WERI-Rb-1 (cell line): ENCODE data around the gene TSPEAR.

Experiments
- DNase-seq: peaks from one replicate; pipeline ENCODE4 v3.0.0-alpha.2; 2020
- H3K27ac ChIP-seq: fragments of 250-450 bp; sonication (Bioruptor Pico); 2 replicates; pipeline ENCODE4 v1.5.1; 2020; ENCODE audit warnings: mild to moderate bottlenecking, moderate library complexity
- H3K27me3 ChIP-seq: fragments of 250-450 bp; sonication (Bioruptor Pico); 2 replicates; pipeline ENCODE4 v1.5.1; 2021; ENCODE audit warnings: mild to moderate bottlenecking, low read depth, moderate library complexity; ENCODE audit not compliant: insufficient read depth, severe bottlenecking
- H3K36me3 ChIP-seq: fragments of 250-450 bp; sonication (Bioruptor Pico); 2 replicates; pipeline ENCODE4 v1.5.1; 2020; ENCODE audit warnings: mild to moderate bottlenecking, moderate library complexity
- H3K4me3 ChIP-seq: 2 replicates; pipeline ENCODE4 v1.5.1; 2011; ENCODE audit warnings: low read depth, mild to moderate bottlenecking, control low read depth, low read length
- H3K9me3 ChIP-seq: fragments of 250-450 bp; sonication (Bioruptor Pico); 2 replicates; pipeline ENCODE4 v1.5.1; 2021; ENCODE audit warnings: mild to moderate bottlenecking, moderate library complexity; ENCODE audit not compliant: severe bottlenecking
- TF ChIP-seq, protein P1 (sequence below): IDR thresholded peaks from 2 replicates; pipeline ENCODE4 v1.5.1; 2011; ENCODE audit warnings: low read depth, mild to moderate bottlenecking, control low read depth, inconsistent platforms, low read length

TSPEAR gene

GRCh38 chr21:44681152-44681551, 30.2 kb downstream of the TSPEAR start:
- TF ChIP-seq, protein P1, sequence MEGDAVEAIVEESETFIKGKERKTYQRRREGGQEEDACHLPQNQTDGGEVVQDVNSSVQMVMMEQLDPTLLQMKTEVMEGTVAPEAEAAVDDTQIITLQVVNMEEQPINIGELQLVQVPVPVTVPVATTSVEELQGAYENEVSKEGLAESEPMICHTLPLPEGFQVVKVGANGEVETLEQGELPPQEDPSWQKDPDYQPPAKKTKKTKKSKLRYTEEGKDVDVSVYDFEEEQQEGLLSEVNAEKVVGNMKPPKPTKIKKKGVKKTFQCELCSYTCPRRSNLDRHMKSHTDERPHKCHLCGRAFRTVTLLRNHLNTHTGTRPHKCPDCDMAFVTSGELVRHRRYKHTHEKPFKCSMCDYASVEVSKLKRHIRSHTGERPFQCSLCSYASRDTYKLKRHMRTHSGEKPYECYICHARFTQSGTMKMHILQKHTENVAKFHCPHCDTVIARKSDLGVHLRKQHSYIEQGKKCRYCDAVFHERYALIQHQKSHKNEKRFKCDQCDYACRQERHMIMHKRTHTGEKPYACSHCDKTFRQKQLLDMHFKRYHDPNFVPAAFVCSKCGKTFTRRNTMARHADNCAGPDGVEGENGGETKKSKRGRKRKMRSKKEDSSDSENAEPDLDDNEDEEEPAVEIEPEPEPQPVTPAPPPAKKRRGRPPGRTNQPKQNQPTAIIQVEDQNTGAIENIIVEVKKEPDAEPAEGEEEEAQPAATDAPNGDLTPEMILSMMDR, result no peak

DNA sequence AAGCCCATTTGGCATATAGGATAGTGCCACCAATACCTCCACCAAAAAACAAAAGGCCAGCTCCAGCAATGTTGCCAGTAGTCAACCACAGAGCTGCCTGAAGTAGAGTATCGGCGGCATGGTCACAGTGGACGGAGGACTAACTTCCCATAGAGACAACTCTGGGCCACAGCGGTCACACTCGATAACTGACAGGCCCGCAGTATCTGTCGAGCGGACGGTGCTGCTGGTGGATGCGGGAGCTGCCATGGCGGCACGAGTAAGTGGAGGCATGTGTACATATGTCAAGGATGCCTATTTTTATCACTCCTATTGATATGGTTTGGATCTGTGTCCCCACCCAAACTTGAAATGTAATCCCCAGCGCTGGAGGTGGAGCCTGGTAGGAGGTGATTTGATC, 33.5 kb downstream of the TSPEAR start:
- Histone ChIP-seq H3K27me3 (no peaks in the 10 kb centered on the region), H3K27ac (no peak overlapping the region), H3K36me3 (no peaks in the 10 kb centered on the region), H3K9me3 (peaks cover 5% of the 10 kb centered on the region), H3K4me3 (no peak overlapping the region)
- DNase-seq, result no peak
- TF ChIP-seq, protein P1, result no peak

More at GRCh38 chr21:44681152-44681551, 30.2 kb downstream of the TSPEAR start:
- Histone ChIP-seq H3K27me3 (no peaks in the 10 kb centered on the region), H3K4me3 (no peak overlapping the region), H3K9me3 (peaks cover 3% of the 10 kb centered on the region), H3K36me3 (no peaks in the 10 kb centered on the region), H3K27ac (no peak overlapping the region)
- DNase-seq, result no peak

DNA sequence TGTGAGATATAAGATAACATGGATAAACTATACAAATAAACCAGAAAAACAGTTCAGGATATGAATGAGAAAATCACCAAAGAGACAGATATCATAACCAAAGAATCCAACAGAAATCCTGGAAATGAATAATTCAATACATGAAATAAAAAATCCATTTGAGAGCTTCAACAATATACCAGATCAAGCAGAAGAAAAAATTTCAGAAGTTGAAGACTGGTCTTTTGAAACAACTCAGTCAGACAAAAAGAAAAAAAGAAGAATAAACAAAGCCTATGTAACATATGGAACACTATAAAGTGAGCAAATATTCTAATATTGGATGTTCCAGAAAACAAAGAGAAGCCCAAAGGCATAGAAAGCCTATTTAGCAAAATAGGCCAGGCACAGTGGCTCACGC, 39.5 kb downstream of the TSPEAR start:
- Histone ChIP-seq H3K27ac (no peak overlapping the region), H3K4me3 (no peak overlapping the region), H3K36me3 (no peaks in the 10 kb centered on the region), H3K9me3 (peaks cover 32% of the 10 kb centered on the region), H3K27me3 (no peaks in the 10 kb centered on the region)
- TF ChIP-seq, protein P1, result no peak
- no peak for DNase-seq

- no peak overlapping the region for H3K4me3 ChIP-seq
- H3K36me3 ChIP-seq, result no peaks in the 10 kb centered on the region
- no peak overlapping the region for H3K27ac ChIP-seq
- H3K9me3 ChIP-seq, result peaks cover 32% of the 10 kb centered on the region
- TF ChIP-seq, protein P1, result no peak
- no peak for DNase-seq
- H3K27me3 ChIP-seq, result no peaks in the 10 kb centered on the region
Observed at GRCh38 chr21:44670642-44671432, 40.5 kb downstream of the TSPEAR start.

GRCh38 chr21:44667612-44668011, 43.8 kb downstream of the TSPEAR start:
- no peak for DNase-seq
- peaks cover 30% of the 10 kb centered on the region for H3K9me3 ChIP-seq
- TF ChIP-seq, protein P1, result no peak

More at GRCh38 chr21:44667612-44668011, 43.8 kb downstream of the TSPEAR start:
- no peaks in the 10 kb centered on the region for H3K36me3 ChIP-seq
- H3K4me3 ChIP-seq, result no peak overlapping the region
- no peak overlapping the region for H3K27ac ChIP-seq
- no peaks in the 10 kb centered on the region for H3K27me3 ChIP-seq
